Body of pancreas (tissue), 4 donors: ENCODE results near the gene POLE3.

Source experiments
- POLR2A ChIP-seq, 3 donors: fragments of 450-650 bp; IDR thresholded peaks; one replicate each; pipeline ENCODE4 v1.6.1; 2016; ENCODE audit warnings: antibody characterized with exemption in 3 of 3, mild to moderate bottlenecking in 2 of 3
- TF ChIP-seq, protein P1 (sequence below), 7 experiments: fragments of 450-650 bp in 4 of 7; fragments of 200-600 bp in 3 of 7; sonication (generic) in 3 of 7; IDR thresholded peaks; one replicate each; pipeline ENCODE4 v1.5.1; 2016 to 2019; ENCODE audit warnings: antibody characterized with exemption in 7 of 7

DNA sequence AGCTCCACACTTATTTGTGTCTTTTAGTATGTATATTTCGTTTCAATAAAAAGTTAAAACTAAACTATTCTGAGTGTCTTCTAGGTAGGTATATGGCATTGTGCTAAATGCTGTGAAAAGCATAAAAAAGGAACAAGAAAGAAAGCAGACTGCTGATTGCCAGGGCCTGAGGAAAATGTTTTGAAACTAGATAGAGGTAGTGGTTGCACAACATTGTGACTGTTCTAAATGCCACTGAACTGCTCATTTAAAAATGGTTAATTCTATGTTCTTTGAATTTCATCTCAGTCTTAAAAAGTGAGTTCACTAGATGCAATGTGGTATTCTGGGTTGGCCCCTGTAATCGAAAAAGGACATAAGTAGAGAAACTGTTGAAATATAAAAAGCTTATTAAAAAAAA, 6.8 kb downstream of the POLE3 start:
- TF ChIP-seq, protein P1, sequence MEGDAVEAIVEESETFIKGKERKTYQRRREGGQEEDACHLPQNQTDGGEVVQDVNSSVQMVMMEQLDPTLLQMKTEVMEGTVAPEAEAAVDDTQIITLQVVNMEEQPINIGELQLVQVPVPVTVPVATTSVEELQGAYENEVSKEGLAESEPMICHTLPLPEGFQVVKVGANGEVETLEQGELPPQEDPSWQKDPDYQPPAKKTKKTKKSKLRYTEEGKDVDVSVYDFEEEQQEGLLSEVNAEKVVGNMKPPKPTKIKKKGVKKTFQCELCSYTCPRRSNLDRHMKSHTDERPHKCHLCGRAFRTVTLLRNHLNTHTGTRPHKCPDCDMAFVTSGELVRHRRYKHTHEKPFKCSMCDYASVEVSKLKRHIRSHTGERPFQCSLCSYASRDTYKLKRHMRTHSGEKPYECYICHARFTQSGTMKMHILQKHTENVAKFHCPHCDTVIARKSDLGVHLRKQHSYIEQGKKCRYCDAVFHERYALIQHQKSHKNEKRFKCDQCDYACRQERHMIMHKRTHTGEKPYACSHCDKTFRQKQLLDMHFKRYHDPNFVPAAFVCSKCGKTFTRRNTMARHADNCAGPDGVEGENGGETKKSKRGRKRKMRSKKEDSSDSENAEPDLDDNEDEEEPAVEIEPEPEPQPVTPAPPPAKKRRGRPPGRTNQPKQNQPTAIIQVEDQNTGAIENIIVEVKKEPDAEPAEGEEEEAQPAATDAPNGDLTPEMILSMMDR (IDR thresholded peaks at IDR 0.05): no peak
- no peak for TF ChIP-seq POLR2A (IDR thresholded peaks at IDR 0.05)
